Neural cell (in vitro differentiated cells): ENCODE data around the gene SH3BP5. TPM values are rescaled to one million over a fixed set of nuclear protein-coding genes. Genes with fewer than 3 reads are reported as not detected.

ENCODE experiments used
- H2AFZ ChIP-seq: fragments of 200-600, 300-800 bp; sonication (generic), shearing (Covaris generic); 2 replicates; pipeline ENCODE4 v1.6.0; 2014; ENCODE audit warnings: low read depth, mild to moderate bottlenecking, antibody characterized with exemption, low read length, moderate library complexity
- H3F3A ChIP-seq: fragments of 200-600 bp; shearing (Covaris generic); 2 replicates; pipeline ENCODE4 v1.6.1; 2016; ENCODE audit warnings: mild to moderate bottlenecking, moderate library complexity, mixed read lengths, antibody characterized with exemption, low read length; ENCODE audit not compliant: insufficient read depth, poor library complexity, severe bottlenecking
- H3K27ac ChIP-seq: fragments of 200-600, 300-800 bp; sonication (generic), shearing (Covaris generic); 2 replicates; pipeline ENCODE4 v1.5.1; 2014; ENCODE audit warnings: mild to moderate bottlenecking, low read length, moderate library complexity
- H3K27me3 ChIP-seq: fragments of 300-800, 200-600 bp; sonication (generic), shearing (Covaris generic); 2 replicates; pipeline ENCODE4 v1.6.0; 2014; ENCODE audit warnings: mild to moderate bottlenecking, low read depth, low read length, moderate library complexity; ENCODE audit not compliant: insufficient read depth
- H3K36me3 ChIP-seq: fragments of 300-800, 200-600 bp; sonication (generic), shearing (Covaris generic); 2 replicates; pipeline ENCODE4 v1.5.1; 2014; ENCODE audit warnings: mild to moderate bottlenecking, antibody characterized with exemption, low read length, moderate library complexity; ENCODE audit not compliant: insufficient read depth
- H3K4me2 ChIP-seq: fragments of 300-800, 200-600 bp; sonication (generic), shearing (Covaris generic); 2 replicates; pipeline ENCODE4 v1.6.0; 2014; ENCODE audit warnings: mild to moderate bottlenecking, low read length
- H3K4me3 ChIP-seq: fragments of 300-800, 200-600 bp; sonication (generic), shearing (Covaris generic); 2 replicates; pipeline ENCODE4 v1.5.1; 2014; ENCODE audit warnings: mild to moderate bottlenecking, low read length, moderate library complexity
- H3K79me2 ChIP-seq: fragments of 200-600 bp; shearing (Covaris generic); replicated peaks from 2 replicates; pipeline ENCODE4 v1.6.0; 2014; ENCODE audit warnings: mild to moderate bottlenecking, low read length, moderate library complexity; ENCODE audit not compliant: insufficient read depth
- H3K9ac ChIP-seq: fragments of 300-800, 200-600 bp; sonication (generic), shearing (Covaris generic); 2 replicates; pipeline ENCODE4 v1.6.1; 2016; ENCODE audit warnings: mild to moderate bottlenecking, low read length, mixed read lengths
- H3K9me2 ChIP-seq: fragments of 200-600 bp; shearing (Covaris generic); 2 replicates; pipeline ENCODE4 v1.6.1; 2016; ENCODE audit warnings: mild to moderate bottlenecking, low read length, mixed read lengths; ENCODE audit not compliant: insufficient read depth
- H3K9me3 ChIP-seq: fragments of 200-600, 300-800 bp; sonication (generic), shearing (Covaris generic); 2 replicates; pipeline ENCODE4 v1.6.1; 2016; ENCODE audit warnings: mild to moderate bottlenecking, mixed run types, low read length, moderate library complexity, mixed read lengths
- H4K20me1 ChIP-seq: fragments of 200-600 bp; shearing (Covaris generic); 2 replicates; pipeline ENCODE4 v1.6.1; 2016; ENCODE audit warnings: mild to moderate bottlenecking, mixed run types; ENCODE audit not compliant: insufficient read depth
- EP300 ChIP-seq: fragments of 450-650 bp; conservative IDR thresholded peaks from 2 replicates; pipeline ENCODE4 v1.6.1; 2014; ENCODE audit warnings: antibody characterized with exemption, mild to moderate bottlenecking, moderate library complexity; ENCODE audit not compliant: poor library complexity, severe bottlenecking
- EZH2 ChIP-seq: fragments of 200-600, 300-800 bp; shearing (Covaris generic), sonication (generic); IDR thresholded peaks from 2 replicates; pipeline ENCODE4 v1.6.1; 2014; ENCODE audit warnings: antibody characterized with exemption, low read length, borderline replicate concordance, mild to moderate bottlenecking; ENCODE audit not compliant: insufficient read depth, poor library complexity, severe bottlenecking
- MXI1 ChIP-seq: fragments of 450-650 bp; conservative IDR thresholded peaks from 2 replicates; pipeline ENCODE4 v1.6.1; 2014; ENCODE audit warnings: antibody characterized with exemption, mild to moderate bottlenecking; ENCODE audit not compliant: poor library complexity, severe bottlenecking
- POLR2AphosphoS5 ChIP-seq: IDR thresholded peaks from 2 replicates; pipeline ENCODE4 v1.6.1; 2012
- RAD21 ChIP-seq: fragments of 450-650 bp; conservative IDR thresholded peaks from 2 replicates; pipeline ENCODE4 v1.6.1; 2014; ENCODE audit warnings: antibody characterized with exemption, mild to moderate bottlenecking, moderate library complexity
- SMC3 ChIP-seq: fragments of 450-650 bp; conservative IDR thresholded peaks from 2 replicates; pipeline ENCODE4 v1.6.1; 2014; ENCODE audit warnings: antibody characterized with exemption, mild to moderate bottlenecking, moderate library complexity; ENCODE audit not compliant: poor library complexity
- TAF1 ChIP-seq: IDR thresholded peaks from 2 replicates; pipeline ENCODE4 v1.6.1; 2012; ENCODE audit warnings: low read depth
- polyA plus RNA-seq: library from polyadenylated mRNA; depleted of rRNA; stranded (reverse); fragments of >200 nt; gene quantifications from 2 replicates; pipeline ENCODE4 v1.2.3, GENCODE V29; 2014
- TF ChIP-seq, protein P1 (sequence below): IDR thresholded peaks from 2 replicates; pipeline ENCODE4 v1.6.1; 2012; ENCODE audit warnings: borderline replicate concordance
- TF ChIP-seq, protein P2 (sequence below): fragments of 450-650 bp; IDR thresholded peaks from 2 replicates; pipeline ENCODE4 v1.5.1; 2014; ENCODE audit warnings: antibody characterized with exemption, mild to moderate bottlenecking, moderate library complexity; ENCODE audit not compliant: poor library complexity, severe bottlenecking

Gene SH3BP5
- polyA plus RNA-seq, 1 donor from 2014 or later = 166 TPM

DNA sequence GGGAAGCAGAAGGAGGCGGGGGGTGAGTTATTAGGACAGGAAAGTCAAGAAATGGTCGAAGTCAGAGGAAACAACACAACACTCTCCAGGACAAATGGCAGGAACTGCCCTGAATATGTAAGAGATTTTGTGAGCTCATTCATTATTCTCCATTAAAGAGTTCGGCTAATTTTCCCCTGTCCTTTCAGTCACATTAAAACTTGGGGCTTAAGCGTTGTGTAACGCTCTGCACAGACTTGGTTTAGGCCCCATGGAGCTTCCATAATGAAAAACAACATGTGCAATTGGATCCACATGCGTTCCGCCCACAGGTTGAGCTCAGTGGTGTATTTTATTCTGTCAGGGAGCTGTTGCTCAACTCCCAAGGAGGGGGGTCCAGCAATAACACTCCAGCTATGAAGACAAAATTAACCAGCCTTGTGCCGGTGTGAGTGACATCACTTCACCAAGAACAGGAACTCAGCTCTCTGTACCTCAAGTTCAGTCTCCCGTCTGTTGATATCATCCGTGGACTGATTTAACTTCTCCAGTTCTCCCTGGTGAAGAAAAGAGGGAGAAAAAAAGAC, 2.3 kb downstream of the SH3BP5 start:
- Histone ChIP-seq H2AFZ (no peak overlapping the region), H3K27me3 (peaks cover 12% of the 10 kb centered on the region), H3K79me2 (peaks cover 25% of the 10 kb centered on the region), H3K9ac (peak overlapping the region; percentile 93), H3K27ac (no peak overlapping the region), H3K9me2 (no peaks in the 10 kb centered on the region), H3K4me2 (peak overlapping the region; percentile 88), H3F3A (no peaks in the 10 kb centered on the region), H3K4me3 (peak overlapping the region; percentile 83), H3K9me3 (no peaks in the 10 kb centered on the region), H3K36me3 (peaks cover 3% of the 10 kb centered on the region), H4K20me1 (no peaks in the 10 kb centered on the region)
- TF ChIP-seq, protein P1, sequence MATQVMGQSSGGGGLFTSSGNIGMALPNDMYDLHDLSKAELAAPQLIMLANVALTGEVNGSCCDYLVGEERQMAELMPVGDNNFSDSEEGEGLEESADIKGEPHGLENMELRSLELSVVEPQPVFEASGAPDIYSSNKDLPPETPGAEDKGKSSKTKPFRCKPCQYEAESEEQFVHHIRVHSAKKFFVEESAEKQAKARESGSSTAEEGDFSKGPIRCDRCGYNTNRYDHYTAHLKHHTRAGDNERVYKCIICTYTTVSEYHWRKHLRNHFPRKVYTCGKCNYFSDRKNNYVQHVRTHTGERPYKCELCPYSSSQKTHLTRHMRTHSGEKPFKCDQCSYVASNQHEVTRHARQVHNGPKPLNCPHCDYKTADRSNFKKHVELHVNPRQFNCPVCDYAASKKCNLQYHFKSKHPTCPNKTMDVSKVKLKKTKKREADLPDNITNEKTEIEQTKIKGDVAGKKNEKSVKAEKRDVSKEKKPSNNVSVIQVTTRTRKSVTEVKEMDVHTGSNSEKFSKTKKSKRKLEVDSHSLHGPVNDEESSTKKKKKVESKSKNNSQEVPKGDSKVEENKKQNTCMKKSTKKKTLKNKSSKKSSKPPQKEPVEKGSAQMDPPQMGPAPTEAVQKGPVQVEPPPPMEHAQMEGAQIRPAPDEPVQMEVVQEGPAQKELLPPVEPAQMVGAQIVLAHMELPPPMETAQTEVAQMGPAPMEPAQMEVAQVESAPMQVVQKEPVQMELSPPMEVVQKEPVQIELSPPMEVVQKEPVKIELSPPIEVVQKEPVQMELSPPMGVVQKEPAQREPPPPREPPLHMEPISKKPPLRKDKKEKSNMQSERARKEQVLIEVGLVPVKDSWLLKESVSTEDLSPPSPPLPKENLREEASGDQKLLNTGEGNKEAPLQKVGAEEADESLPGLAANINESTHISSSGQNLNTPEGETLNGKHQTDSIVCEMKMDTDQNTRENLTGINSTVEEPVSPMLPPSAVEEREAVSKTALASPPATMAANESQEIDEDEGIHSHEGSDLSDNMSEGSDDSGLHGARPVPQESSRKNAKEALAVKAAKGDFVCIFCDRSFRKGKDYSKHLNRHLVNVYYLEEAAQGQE = no peak
- peak; percentile 18 for TF ChIP-seq MXI1

DNA sequence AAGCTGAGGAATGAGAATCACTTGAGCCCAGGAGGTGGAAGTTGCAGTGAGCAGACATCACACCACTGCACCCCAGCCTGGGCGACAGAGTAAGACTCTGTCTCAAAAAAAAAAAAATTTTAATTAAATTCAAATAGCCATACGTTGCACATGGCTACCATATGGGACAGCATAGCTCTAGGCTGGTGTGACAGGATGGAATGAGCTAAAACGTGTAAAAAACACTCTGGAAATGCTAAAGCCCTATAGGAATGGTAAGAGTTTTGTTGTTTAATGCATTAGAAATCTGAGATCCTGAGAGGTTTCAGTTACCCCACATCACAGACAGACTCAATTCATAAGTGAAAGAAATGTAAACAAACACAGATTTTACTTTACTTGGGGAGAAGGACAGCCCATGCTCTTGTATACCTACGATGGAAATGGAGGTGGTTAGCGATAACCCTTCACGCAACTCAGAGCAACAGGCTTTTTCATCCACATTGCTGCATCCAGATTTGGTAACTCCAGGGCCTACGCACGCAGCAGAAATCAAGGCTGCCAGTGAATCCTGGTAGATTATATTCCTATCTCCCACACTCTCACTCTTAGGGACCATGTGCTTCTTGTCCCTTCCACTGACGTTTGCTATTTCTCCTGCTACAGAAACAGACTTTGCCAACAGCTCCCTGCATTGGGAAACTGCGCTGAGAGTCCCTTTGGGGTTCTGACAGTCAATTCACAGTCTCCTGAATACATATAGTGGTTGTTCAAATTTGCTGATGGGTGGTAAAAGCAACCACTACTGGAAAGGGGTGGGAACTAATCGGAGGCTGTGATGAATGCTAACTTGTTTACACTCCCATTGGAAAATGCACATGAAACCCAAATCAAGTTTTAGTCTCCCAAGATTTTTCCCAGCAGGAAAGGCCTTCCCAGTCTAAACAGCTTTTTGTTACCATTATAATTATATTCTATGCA, 3.1 kb downstream of the SH3BP5 start:
- Histone ChIP-seq H3K27ac (no peak overlapping the region), H3K36me3 (peaks cover 3% of the 10 kb centered on the region), H3K9me3 (no peaks in the 10 kb centered on the region), H4K20me1 (no peaks in the 10 kb centered on the region), H3K9ac (no peak overlapping the region), H3K4me3 (peak overlapping the region; percentile 83), H3K79me2 (peaks cover 29% of the 10 kb centered on the region), H2AFZ (no peak overlapping the region), H3F3A (no peaks in the 10 kb centered on the region), H3K9me2 (no peaks in the 10 kb centered on the region), H3K4me2 (no peak overlapping the region), H3K27me3 (peaks cover 12% of the 10 kb centered on the region)
- TF ChIP-seq EP300 = no peak
- TF ChIP-seq EZH2 = no peak
- TF ChIP-seq MXI1 = no peak
- TF ChIP-seq, protein P2, sequence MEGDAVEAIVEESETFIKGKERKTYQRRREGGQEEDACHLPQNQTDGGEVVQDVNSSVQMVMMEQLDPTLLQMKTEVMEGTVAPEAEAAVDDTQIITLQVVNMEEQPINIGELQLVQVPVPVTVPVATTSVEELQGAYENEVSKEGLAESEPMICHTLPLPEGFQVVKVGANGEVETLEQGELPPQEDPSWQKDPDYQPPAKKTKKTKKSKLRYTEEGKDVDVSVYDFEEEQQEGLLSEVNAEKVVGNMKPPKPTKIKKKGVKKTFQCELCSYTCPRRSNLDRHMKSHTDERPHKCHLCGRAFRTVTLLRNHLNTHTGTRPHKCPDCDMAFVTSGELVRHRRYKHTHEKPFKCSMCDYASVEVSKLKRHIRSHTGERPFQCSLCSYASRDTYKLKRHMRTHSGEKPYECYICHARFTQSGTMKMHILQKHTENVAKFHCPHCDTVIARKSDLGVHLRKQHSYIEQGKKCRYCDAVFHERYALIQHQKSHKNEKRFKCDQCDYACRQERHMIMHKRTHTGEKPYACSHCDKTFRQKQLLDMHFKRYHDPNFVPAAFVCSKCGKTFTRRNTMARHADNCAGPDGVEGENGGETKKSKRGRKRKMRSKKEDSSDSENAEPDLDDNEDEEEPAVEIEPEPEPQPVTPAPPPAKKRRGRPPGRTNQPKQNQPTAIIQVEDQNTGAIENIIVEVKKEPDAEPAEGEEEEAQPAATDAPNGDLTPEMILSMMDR = no peak
- TF ChIP-seq SMC3 = no peak
- no peak for TF ChIP-seq POLR2AphosphoS5
- TF ChIP-seq TAF1 = no peak
- TF ChIP-seq, protein P1 = no peak
- no peak for TF ChIP-seq RAD21
